GM12864 (cell line): Measurements from ENCODE around the gene VGLL2.
"Not testable (repeated sequence)": the region's sequence is repeated elsewhere in the genome, so short reads cannot be mapped to it uniquely, and the experiment has no call there.

Experiments
- DNase-seq: peaks from one replicate; pipeline ENCODE4 v3.0.0-alpha.2; 2011; ENCODE audit warnings: low read depth
- H3K4me3 ChIP-seq: 2 replicates; pipeline ENCODE4 v1.5.1; 2011; ENCODE audit warnings: mild to moderate bottlenecking, low read depth, low read length, control low read depth
- CTCF ChIP-seq: IDR thresholded peaks from 2 replicates; pipeline ENCODE4 v1.5.1; 2011; ENCODE audit warnings: low read depth, mild to moderate bottlenecking, moderate library complexity, low read length, control low read depth, inconsistent platforms; ENCODE audit errors: missing control alignments

VGLL2 gene

GRCh38 chr6:117231466-117231865 lies 33.9 kb upstream of the VGLL2 start:
- DNase-seq = no peak
- TF ChIP-seq CTCF = no peak
- no peak overlapping the region for H3K4me3 ChIP-seq

GRCh38 chr6:117232196-117232595 lies 33.2 kb upstream of the VGLL2 start:
- no peak for DNase-seq
- no peak overlapping the region for H3K4me3 ChIP-seq
- no peak for TF ChIP-seq CTCF

GRCh38 chr6:117233145-117233544 lies 32.2 kb upstream of the VGLL2 start:
- H3K4me3 ChIP-seq = no peak overlapping the region
- no peak for DNase-seq
- no peak for TF ChIP-seq CTCF

- no peak overlapping the region for H3K4me3 ChIP-seq
- no peak for DNase-seq
- no peak for TF ChIP-seq CTCF
Measured at GRCh38 chr6:117237561-117237960, 27.8 kb upstream of the VGLL2 start.

GRCh38 chr6:117244571-117244970 lies 20.8 kb upstream of the VGLL2 start:
- H3K4me3 ChIP-seq, DNase-seq: not testable (repeated sequence)

GRCh38 chr6:117244979-117245378 lies 20.4 kb upstream of the VGLL2 start:
- H3K4me3 ChIP-seq, DNase-seq: not testable (repeated sequence)

GRCh38 chr6:117253785-117254184 lies 11.6 kb upstream of the VGLL2 start:
- no peak for DNase-seq
- no peak overlapping the region for H3K4me3 ChIP-seq
- TF ChIP-seq CTCF = no peak

GRCh38 chr6:117262799-117263198 lies 2.6 kb upstream of the VGLL2 start:
- no peak overlapping the region for H3K4me3 ChIP-seq
- no peak for TF ChIP-seq CTCF

More at GRCh38 chr6:117262799-117263198, 2.6 kb upstream of the VGLL2 start:
- DNase-seq = no peak
